ENCODE measurements around the gene TMEM161A. TPM values are rescaled to one million over a fixed set of nuclear protein-coding genes. Genes with fewer than 3 reads are reported as not detected.

Gene TMEM161A
- total and polyA plus RNA-seq, 2 experiments from 2014 or later = 38.9 to 59.5 TPM

DNA sequence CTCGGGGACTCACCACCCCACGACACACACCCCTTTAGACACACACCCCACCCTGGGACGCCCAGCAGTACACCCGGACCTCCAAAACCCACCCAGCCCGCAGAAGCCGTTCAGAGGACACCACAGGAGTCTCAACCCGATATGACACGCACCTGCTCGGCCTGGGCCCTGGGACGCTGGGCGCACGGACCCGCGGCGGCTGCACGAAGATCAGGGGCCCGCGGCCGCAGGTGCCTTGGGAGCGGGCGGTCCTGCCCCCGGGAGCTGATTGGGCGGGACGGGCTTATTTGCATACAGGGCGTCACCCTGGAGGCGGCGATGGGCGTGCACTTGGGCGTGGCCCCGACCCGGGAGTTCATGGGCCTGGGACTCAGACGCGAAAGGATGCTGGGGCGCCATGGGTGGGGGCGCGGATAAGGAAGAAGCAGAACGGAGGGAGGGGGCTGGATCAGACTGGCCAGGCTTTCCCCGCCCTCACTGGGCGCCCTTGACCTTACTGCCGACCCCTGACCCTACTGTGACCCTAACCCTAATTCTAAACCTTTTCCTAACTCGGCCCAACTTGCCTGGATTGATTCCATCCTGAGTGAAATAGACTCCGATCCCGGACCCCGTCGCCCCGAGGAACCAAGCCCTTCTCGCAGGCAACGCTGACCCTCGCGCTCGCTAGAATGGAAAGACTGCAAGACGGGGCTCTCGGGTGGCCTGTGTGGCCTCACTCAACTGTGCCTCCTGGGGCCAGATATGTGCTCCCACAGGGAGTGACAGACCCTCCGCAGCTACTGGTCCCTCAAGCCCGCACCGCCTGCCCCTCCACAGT lies 32.0 kb upstream of the TMEM161A start, which contains the start of gene MEF2B:
MEF2B (minus strand) TSS at position 211 of the 820 bp plus-strand sequence. CDS start 19,528 bp downstream, outside the sequence.
- H3K27me3 Mint-ChIP-seq (ENCODE audit: insufficient read depth, low read depth, poor library complexity) = peaks cover 38% of the 10 kb centered on the region

GRCh38 chr19:19169236-19170052 lies 31.2 kb upstream of the TMEM161A start:
- H3K4me3 ChIP-seq = peak overlapping the region; percentile 64
- TF ChIP-seq, protein P1, sequence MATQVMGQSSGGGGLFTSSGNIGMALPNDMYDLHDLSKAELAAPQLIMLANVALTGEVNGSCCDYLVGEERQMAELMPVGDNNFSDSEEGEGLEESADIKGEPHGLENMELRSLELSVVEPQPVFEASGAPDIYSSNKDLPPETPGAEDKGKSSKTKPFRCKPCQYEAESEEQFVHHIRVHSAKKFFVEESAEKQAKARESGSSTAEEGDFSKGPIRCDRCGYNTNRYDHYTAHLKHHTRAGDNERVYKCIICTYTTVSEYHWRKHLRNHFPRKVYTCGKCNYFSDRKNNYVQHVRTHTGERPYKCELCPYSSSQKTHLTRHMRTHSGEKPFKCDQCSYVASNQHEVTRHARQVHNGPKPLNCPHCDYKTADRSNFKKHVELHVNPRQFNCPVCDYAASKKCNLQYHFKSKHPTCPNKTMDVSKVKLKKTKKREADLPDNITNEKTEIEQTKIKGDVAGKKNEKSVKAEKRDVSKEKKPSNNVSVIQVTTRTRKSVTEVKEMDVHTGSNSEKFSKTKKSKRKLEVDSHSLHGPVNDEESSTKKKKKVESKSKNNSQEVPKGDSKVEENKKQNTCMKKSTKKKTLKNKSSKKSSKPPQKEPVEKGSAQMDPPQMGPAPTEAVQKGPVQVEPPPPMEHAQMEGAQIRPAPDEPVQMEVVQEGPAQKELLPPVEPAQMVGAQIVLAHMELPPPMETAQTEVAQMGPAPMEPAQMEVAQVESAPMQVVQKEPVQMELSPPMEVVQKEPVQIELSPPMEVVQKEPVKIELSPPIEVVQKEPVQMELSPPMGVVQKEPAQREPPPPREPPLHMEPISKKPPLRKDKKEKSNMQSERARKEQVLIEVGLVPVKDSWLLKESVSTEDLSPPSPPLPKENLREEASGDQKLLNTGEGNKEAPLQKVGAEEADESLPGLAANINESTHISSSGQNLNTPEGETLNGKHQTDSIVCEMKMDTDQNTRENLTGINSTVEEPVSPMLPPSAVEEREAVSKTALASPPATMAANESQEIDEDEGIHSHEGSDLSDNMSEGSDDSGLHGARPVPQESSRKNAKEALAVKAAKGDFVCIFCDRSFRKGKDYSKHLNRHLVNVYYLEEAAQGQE (IDR thresholded peaks at IDR 0.05; ENCODE audit: unreplicated experiment) = no peak
- TF ChIP-seq EZH2 (IDR thresholded peaks at IDR 0.05; ENCODE audit: low read depth, unreplicated experiment) (no peak), CREB1 (CRISPR knock-in tag; IDR thresholded peaks at IDR 0.05; ENCODE audit: low read depth) (no peak), NANOG (IDR thresholded peaks at IDR 0.05; ENCODE audit: borderline replicate concordance) (no peak)

More for the DNA sequence above, 32.0 kb upstream of the TMEM161A start, which contains the start of gene MEF2B:
- TF ChIP-seq, protein P2, sequence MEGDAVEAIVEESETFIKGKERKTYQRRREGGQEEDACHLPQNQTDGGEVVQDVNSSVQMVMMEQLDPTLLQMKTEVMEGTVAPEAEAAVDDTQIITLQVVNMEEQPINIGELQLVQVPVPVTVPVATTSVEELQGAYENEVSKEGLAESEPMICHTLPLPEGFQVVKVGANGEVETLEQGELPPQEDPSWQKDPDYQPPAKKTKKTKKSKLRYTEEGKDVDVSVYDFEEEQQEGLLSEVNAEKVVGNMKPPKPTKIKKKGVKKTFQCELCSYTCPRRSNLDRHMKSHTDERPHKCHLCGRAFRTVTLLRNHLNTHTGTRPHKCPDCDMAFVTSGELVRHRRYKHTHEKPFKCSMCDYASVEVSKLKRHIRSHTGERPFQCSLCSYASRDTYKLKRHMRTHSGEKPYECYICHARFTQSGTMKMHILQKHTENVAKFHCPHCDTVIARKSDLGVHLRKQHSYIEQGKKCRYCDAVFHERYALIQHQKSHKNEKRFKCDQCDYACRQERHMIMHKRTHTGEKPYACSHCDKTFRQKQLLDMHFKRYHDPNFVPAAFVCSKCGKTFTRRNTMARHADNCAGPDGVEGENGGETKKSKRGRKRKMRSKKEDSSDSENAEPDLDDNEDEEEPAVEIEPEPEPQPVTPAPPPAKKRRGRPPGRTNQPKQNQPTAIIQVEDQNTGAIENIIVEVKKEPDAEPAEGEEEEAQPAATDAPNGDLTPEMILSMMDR (conservative IDR thresholded peaks at IDR 0.05; ENCODE audit: low read depth in 2 of 2) = no peak
- TF ChIP-seq NANOG (IDR thresholded peaks at IDR 0.05; ENCODE audit: borderline replicate concordance) = no peak
- TF ChIP-seq STAT1 (IDR thresholded peaks at IDR 0.05; ENCODE audit: unreplicated experiment) = no peak
- TF ChIP-seq POLR2AphosphoS5 (IDR thresholded peaks at IDR 0.05; ENCODE audit: low read depth) = peak; percentile 92
- peaks cover 28% of the 10 kb centered on the region for H3K27me3 ChIP-seq (ENCODE audit: insufficient read depth)
- no peaks in the 10 kb centered on the region for H4K20me1 ChIP-seq (replicated peaks; ENCODE audit: insufficient read depth)
- ATAC-seq = peak; percentile 90
- H3K9me2 ChIP-seq (ENCODE audit: insufficient read depth) = no peaks in the 10 kb centered on the region
- peak within 1 kb of the TSS; percentile 81 for H2AFZ ChIP-seq
- peaks cover 16% of the 10 kb centered on the region for H3K4me1 ChIP-seq (ENCODE audit: insufficient read depth)
- Mint-ChIP-seq H3K4me3 (peak within 1 kb of the TSS; percentile 72), H3K4me1 (peaks cover 27% of the 10 kb centered on the region), H3K36me3 (ENCODE audit: low read depth) (no peaks in the 10 kb centered on the region; the same call in 2 of the 3 replicates), H3K27ac (no peak within 1 kb of the TSS), H3K9me3 (no peaks in the 10 kb centered on the region)
- no peaks in the 10 kb centered on the region for H3K79me2 ChIP-seq (replicated peaks; ENCODE audit: insufficient read depth)
- H3F3A ChIP-seq (replicated peaks; ENCODE audit: low read depth) = peaks cover 12% of the 10 kb centered on the region; the same call in 1 of the 2 replicates
- no peaks in the 10 kb centered on the region for H3K36me3 ChIP-seq (ENCODE audit: insufficient read depth)
- H3K4me3 ChIP-seq = peak within 1 kb of the TSS; percentile 64
- peak within 1 kb of the TSS; percentile 79 for H3K4me2 ChIP-seq
- no peak within 1 kb of the TSS for H3K27ac ChIP-seq (ENCODE audit: low read depth)
- DNase-seq (ENCODE audit: low spot score) = peak; percentile 97

More at GRCh38 chr19:19169236-19170052, 31.2 kb upstream of the TMEM161A start:
- H3K36me3 ChIP-seq (ENCODE audit: insufficient read depth) = no peaks in the 10 kb centered on the region
- peaks cover 16% of the 10 kb centered on the region for H3K4me1 ChIP-seq (ENCODE audit: insufficient read depth)
- peak overlapping the region; percentile 72 for H3K4me3 Mint-ChIP-seq
- H2AFZ ChIP-seq = no peak overlapping the region
- no peaks in the 10 kb centered on the region; the same call in 2 of the 3 replicates for H3K36me3 Mint-ChIP-seq (ENCODE audit: low read depth)
- no peaks in the 10 kb centered on the region for H3K79me2 ChIP-seq (replicated peaks; ENCODE audit: insufficient read depth)
- peaks cover 12% of the 10 kb centered on the region; the same call in 1 of the 2 replicates for H3F3A ChIP-seq (replicated peaks; ENCODE audit: low read depth)
- no peaks in the 10 kb centered on the region for H3K9me3 Mint-ChIP-seq
- no peak for ATAC-seq
- peaks cover 31% of the 10 kb centered on the region for H3K4me1 Mint-ChIP-seq
- H3K27ac ChIP-seq (ENCODE audit: low read depth) = no peak overlapping the region
- H3K27ac Mint-ChIP-seq = no peak overlapping the region
- DNase-seq (ENCODE audit: low spot score) = no peak
- peak overlapping the region; percentile 79 for H3K4me2 ChIP-seq
- peaks cover 41% of the 10 kb centered on the region for H3K27me3 Mint-ChIP-seq (ENCODE audit: insufficient read depth, low read depth, poor library complexity)
- H3K27me3 ChIP-seq (ENCODE audit: insufficient read depth) = peaks cover 28% of the 10 kb centered on the region
- no peaks in the 10 kb centered on the region for H4K20me1 ChIP-seq (replicated peaks; ENCODE audit: insufficient read depth)
- H3K9me2 ChIP-seq (ENCODE audit: insufficient read depth) = no peaks in the 10 kb centered on the region

Data from GM23338 (cell line).